Measurements from ENCODE around the gene DNPEP.

GRCh38 chr2:219362072-219362471 lies 25.6 kb downstream of the DNPEP start:
- TF ChIP-seq POLR2A (IDR thresholded peaks at IDR 0.05) (no peak), CTCF (IDR thresholded peaks at IDR 0.05) (no peak)
